Colonic mucosa (tissue), 4 donors: ENCODE results near the gene GPR61. TPM values are rescaled to one million over a fixed set of nuclear protein-coding genes. Genes with fewer than 3 reads are reported as not detected.

Experiments used
- DNase-seq: peaks from one replicate; pipeline ENCODE4 v3.0.0-alpha.2; 2020
- H3K27ac ChIP-seq: fragments of 200-600 bp; one replicate; pipeline ENCODE4 v1.8.0; 2021
- H3K27me3 ChIP-seq: fragments of 200-600 bp; one replicate; pipeline ENCODE4 v1.8.0; 2021
- H3K36me3 ChIP-seq: fragments of 200-600 bp; one replicate; pipeline ENCODE4 v1.8.0; 2021
- H3K4me1 ChIP-seq: fragments of 200-600 bp; one replicate; pipeline ENCODE4 v1.8.0; 2021; ENCODE audit warnings: mild to moderate bottlenecking
- H3K4me3 ChIP-seq: fragments of 200-600 bp; one replicate; pipeline ENCODE4 v1.8.0; 2021
- H3K9ac ChIP-seq, 2 donors: one replicate each; pipeline ENCODE4 v1.7.0; 2013; ENCODE audit warnings: control low read depth in 2 of 2, low read depth in 2 of 2, low read length in 2 of 2
- H3K9me3 ChIP-seq: fragments of 200-600 bp; one replicate; pipeline ENCODE4 v1.8.0; 2021
- intact Hi-C: fragments of 100-400 bp; cut with DNase I; formaldehyde crosslinking; loops from one replicate; pipeline ENCODE4 v1.14.1; 2022
- total RNA-seq, 2 donors: library from RNA; stranded (reverse); fragmentation: NEBNext Ultra II Directional in 1 of 2; extraction: Animal tissue kit (Norgen Biotek cat#: 25700) in 1 of 2; gene quantifications; one replicate each; pipeline ENCODE4 v1.2.1, GENCODE V29; 2021
- TF ChIP-seq, protein P1 (sequence below): fragments of 200-600 bp; IDR thresholded peaks from one replicate; pipeline ENCODE4 v1.8.0; 2022; ENCODE audit warnings: antibody characterized with exemption, mild to moderate bottlenecking
- donor health status: healthy.
- donor health status: DM: no; HTN: no; CAD: no.
- donor health status: DM: no; HTN: no; CAD: no.

Gene GPR61
- total RNA-seq, 2 donors from 2014 or later, result not detected

DNA sequence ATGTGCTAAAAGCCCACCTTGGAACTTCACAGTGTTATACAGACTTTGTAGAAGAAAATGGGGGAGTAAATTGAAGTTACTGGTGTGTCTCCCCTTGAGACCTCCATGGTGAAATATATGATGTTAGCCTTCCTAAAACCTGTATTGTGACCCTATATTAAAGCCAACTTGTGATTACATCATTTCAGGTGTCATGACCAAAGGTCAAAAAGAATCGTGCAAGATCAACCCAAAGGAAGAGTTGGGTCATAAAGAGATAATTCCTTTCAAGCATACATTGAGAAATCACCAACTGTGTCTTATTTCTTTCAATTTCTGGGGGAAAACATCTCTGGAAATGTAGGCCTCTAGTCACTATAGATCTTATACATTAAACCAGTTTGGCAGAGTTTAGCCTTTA is 45.1 kb downstream of the GPR61 start:
- intact Hi-C loops, result no loop called here
- H3K4me3 ChIP-seq, result no peak overlapping the region
- TF ChIP-seq, protein P1, sequence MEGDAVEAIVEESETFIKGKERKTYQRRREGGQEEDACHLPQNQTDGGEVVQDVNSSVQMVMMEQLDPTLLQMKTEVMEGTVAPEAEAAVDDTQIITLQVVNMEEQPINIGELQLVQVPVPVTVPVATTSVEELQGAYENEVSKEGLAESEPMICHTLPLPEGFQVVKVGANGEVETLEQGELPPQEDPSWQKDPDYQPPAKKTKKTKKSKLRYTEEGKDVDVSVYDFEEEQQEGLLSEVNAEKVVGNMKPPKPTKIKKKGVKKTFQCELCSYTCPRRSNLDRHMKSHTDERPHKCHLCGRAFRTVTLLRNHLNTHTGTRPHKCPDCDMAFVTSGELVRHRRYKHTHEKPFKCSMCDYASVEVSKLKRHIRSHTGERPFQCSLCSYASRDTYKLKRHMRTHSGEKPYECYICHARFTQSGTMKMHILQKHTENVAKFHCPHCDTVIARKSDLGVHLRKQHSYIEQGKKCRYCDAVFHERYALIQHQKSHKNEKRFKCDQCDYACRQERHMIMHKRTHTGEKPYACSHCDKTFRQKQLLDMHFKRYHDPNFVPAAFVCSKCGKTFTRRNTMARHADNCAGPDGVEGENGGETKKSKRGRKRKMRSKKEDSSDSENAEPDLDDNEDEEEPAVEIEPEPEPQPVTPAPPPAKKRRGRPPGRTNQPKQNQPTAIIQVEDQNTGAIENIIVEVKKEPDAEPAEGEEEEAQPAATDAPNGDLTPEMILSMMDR, result no peak
- no peaks in the 10 kb centered on the region for H3K4me1 ChIP-seq
- H3K9me3 ChIP-seq, result no peaks in the 10 kb centered on the region
- peaks cover 10% of the 10 kb centered on the region for H3K36me3 ChIP-seq
- DNase-seq, result no peak
- no peaks in the 10 kb centered on the region for H3K27me3 ChIP-seq
- no peak overlapping the region for H3K27ac ChIP-seq
- no peak overlapping the region for H3K9ac ChIP-seq

DNA sequence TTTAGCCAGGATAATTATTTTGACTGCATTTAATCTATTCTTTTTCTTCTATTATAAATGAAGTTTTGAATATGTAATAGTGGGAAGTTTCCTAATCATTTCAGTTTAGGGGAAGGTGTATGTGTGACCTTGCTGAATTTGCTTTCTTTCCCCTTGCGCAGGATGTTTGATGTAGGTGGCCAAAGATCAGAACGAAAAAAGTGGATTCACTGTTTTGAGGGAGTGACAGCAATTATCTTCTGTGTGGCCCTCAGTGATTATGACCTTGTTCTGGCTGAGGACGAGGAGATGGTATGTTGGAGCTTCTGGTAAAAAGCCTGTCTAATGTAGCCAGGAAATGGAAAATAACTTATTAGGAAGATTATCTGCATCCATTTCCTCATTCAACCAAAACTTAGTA is 46.4 kb downstream of the GPR61 start:
- H3K36me3 ChIP-seq, result peaks cover 10% of the 10 kb centered on the region
- H3K4me3 ChIP-seq, result no peak overlapping the region
- no peaks in the 10 kb centered on the region for H3K27me3 ChIP-seq
- H3K27ac ChIP-seq, result no peak overlapping the region
- intact Hi-C loops, result no loop called here
- DNase-seq, result no peak
- no peaks in the 10 kb centered on the region for H3K4me1 ChIP-seq
- no peaks in the 10 kb centered on the region for H3K9me3 ChIP-seq
- H3K9ac ChIP-seq, result no peak overlapping the region
- TF ChIP-seq, protein P1, result no peak

DNA sequence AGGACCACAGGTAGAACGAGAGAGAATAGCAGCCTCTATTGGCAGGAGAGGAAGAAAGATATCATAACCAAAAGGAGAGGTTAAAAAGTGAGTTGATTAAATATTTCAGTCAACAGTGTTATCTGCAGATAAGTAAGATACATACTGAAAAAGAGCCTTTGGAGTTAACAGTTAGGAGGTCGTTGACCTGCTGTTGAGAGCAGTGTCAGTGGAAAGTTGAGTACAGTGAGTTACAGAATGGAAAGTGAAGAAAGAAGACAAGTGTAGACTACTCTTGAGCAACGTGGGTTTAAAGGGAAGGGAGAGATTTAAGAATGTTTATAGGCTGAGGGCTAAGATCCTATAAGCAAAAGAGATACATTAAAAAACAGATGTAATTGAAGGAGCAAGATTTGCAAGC is 49.5 kb downstream of the GPR61 start:
- DNase-seq, result no peak
- H3K27ac ChIP-seq, result no peak overlapping the region
- H3K9ac ChIP-seq, result no peak overlapping the region
- no peaks in the 10 kb centered on the region for H3K9me3 ChIP-seq
- intact Hi-C loops, result no loop called here
- TF ChIP-seq, protein P1, result no peak
- peaks cover 10% of the 10 kb centered on the region for H3K36me3 ChIP-seq
- no peaks in the 10 kb centered on the region for H3K27me3 ChIP-seq
- no peak overlapping the region for H3K4me3 ChIP-seq
- no peaks in the 10 kb centered on the region for H3K4me1 ChIP-seq

DNA sequence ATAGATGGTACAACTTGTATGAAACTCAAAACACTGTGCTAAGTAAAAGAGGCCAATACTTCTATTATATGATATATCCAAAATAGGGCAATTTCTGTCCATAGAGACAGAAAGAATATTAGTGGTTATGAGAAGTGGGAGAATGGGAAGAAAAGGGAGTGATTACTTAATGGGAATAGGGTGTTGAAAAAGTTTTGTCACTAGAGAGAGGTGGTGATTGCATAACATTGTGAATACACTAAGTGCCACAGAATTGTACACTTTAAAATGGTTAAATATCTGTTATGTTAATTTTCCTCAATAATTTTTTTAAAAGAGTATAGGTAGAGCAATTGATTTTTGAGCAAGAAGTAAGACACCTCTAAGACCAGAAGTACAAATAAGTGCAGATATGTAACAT is 50.0 kb downstream of the GPR61 start:
- Histone ChIP-seq H3K36me3 (peaks cover 10% of the 10 kb centered on the region), H3K4me3 (no peak overlapping the region), H3K9ac (no peak overlapping the region), H3K9me3 (no peaks in the 10 kb centered on the region), H3K27ac (no peak overlapping the region), H3K4me1 (no peaks in the 10 kb centered on the region), H3K27me3 (no peaks in the 10 kb centered on the region)
- no peak for DNase-seq
- intact Hi-C loops, result no loop called here
- TF ChIP-seq, protein P1, result no peak

DNA sequence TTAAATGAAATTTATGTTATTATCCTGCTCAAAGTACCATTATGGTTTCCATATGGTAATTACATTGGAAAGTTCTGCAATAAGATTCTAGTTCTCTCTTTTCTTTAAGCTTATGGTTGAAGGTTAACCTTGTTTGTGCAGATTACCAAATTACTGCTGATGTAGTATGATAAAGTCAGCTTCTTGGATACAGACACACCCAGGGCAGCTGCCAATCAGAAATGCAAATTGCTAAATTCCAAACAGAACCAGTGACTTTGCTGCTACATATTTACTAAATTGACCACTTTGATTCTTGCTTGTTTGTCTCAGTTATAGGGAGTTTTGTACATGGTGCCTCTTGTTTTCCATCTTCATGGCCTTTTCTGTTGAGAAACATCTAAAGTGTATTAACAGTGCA is 53.2 kb downstream of the GPR61 start:
- Histone ChIP-seq H3K9ac (no peak overlapping the region), H3K27me3 (no peaks in the 10 kb centered on the region), H3K4me1 (no peaks in the 10 kb centered on the region), H3K4me3 (no peak overlapping the region), H3K9me3 (no peaks in the 10 kb centered on the region), H3K27ac (no peak overlapping the region), H3K36me3 (peaks cover under 1% of the 10 kb centered on the region)
- intact Hi-C loops, result no loop called here
- TF ChIP-seq, protein P1, result no peak
- DNase-seq, result no peak

DNA sequence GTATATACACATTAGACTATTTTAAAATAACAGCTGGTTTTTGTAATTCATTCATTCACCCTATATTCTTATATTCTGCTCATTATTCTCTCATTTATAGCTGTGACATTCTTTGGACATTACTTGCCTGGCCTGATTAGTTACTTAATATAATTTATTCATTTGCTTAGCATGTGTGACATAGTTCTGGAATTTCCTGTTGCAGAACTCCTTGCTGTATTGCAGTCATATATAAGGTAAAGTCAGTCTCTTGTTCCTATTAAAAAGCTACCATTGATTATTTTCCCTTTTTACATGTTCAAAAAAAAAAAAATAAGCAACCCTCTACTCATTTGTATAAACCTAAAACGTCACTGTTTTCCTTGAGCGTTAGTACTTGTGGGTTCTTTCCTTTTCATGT is 55.9 kb downstream of the GPR61 start:
- TF ChIP-seq, protein P1, result no peak
- Histone ChIP-seq H3K4me1 (no peaks in the 10 kb centered on the region), H3K36me3 (no peaks in the 10 kb centered on the region), H3K27me3 (no peaks in the 10 kb centered on the region), H3K9ac (no peak overlapping the region), H3K27ac (no peak overlapping the region), H3K9me3 (no peaks in the 10 kb centered on the region), H3K4me3 (no peak overlapping the region)
- intact Hi-C loops, result no loop called here
- DNase-seq, result no peak
